HepG2 (cell line): ENCODE data around the gene MATK. TPM values are rescaled to one million over a fixed set of nuclear protein-coding genes. Genes with fewer than 3 reads are reported as not detected.

Experiments
- FOXP1 ChIP-seq, 2 experiments: fragments of 450-650 bp in 1 of 2; IDR thresholded peaks; 2 replicates each; pipeline ENCODE4 v1.6.1; 2017 to 2018; ENCODE audit warnings: antibody characterized with exemption in 1 of 2
- HNRNPL ChIP-seq: fragments of 200-400 bp; formaldehyde crosslinking; IDR thresholded peaks from 2 replicates; pipeline ENCODE4 v1.6.1; 2017; ENCODE audit warnings: mild to moderate bottlenecking, low read depth, low read length
- KDM5A ChIP-seq: fragments of 200-600 bp; sonication (generic); IDR thresholded peaks from 2 replicates; pipeline ENCODE4 v1.7.0; 2018; ENCODE audit warnings: antibody characterized with exemption, mild to moderate bottlenecking, low read length, borderline replicate concordance
- MBD4 ChIP-seq: IDR thresholded peaks from 2 replicates; pipeline ENCODE4 v1.6.1; 2012; ENCODE audit warnings: low read length, inconsistent platforms, borderline replicate concordance
- MEIS1 ChIP-seq: sonication (generic); formaldehyde crosslinking; IDR thresholded peaks from 2 replicates; pipeline ENCODE4 v1.9.0; 2021; ENCODE audit warnings: mild to moderate bottlenecking, missing genetic modification reagents, moderate library complexity, borderline replicate concordance
- MTF1 ChIP-seq: sonication (generic); formaldehyde crosslinking; IDR thresholded peaks from 2 replicates; pipeline ENCODE4 v1.5.0; 2020; ENCODE audit warnings: missing genetic modification reagents
- RFX1 ChIP-seq: fragments of 450-650 bp; IDR thresholded peaks from 2 replicates; pipeline ENCODE4 v1.6.1; 2017
- SRF ChIP-seq: IDR thresholded peaks from 2 replicates; pipeline ENCODE4 v1.6.1; 2011; ENCODE audit warnings: mild to moderate bottlenecking, low read depth, low read length, moderate library complexity
- TMF1 ChIP-seq: sonication (generic); formaldehyde crosslinking; IDR thresholded peaks from 2 replicates; pipeline ENCODE4 v1.8.1; 2022; ENCODE audit warnings: low read depth, missing genetic modification reagents
- ZFP37 ChIP-seq: sonication (generic); formaldehyde crosslinking; IDR thresholded peaks from 2 replicates; pipeline ENCODE4 v1.4.0; 2020; ENCODE audit warnings: missing genetic modification reagents, borderline replicate concordance
- ZNF143 ChIP-seq: sonication (generic); formaldehyde crosslinking; IDR thresholded peaks from 2 replicates; pipeline ENCODE4 v1.4.0; 2020; ENCODE audit warnings: missing genetic modification reagents
- ZNF292 ChIP-seq: sonication (generic); formaldehyde crosslinking; IDR thresholded peaks from 2 replicates; pipeline ENCODE4 v1.8.1; 2022; ENCODE audit warnings: mild to moderate bottlenecking, low read depth, missing genetic modification reagents, borderline replicate concordance
- ZNF496 ChIP-seq: sonication (generic); formaldehyde crosslinking; IDR thresholded peaks from 2 replicates; pipeline ENCODE4 v1.8.1; 2023; ENCODE audit warnings: mild to moderate bottlenecking, moderate library complexity, missing genetic modification reagents; ENCODE audit not compliant: insufficient replicate concordance
- ZNF652 ChIP-seq: IDR thresholded peaks from 2 replicates; pipeline ENCODE4 v1.6.1; 2016; ENCODE audit warnings: low read depth, borderline replicate concordance
- ZNF766 ChIP-seq: sonication (generic); formaldehyde crosslinking; IDR thresholded peaks from 2 replicates; pipeline ENCODE4 v1.5.0; 2020; ENCODE audit warnings: missing genetic modification reagents, borderline replicate concordance
- polyA plus RNA-seq, 8 experiments: library from polyadenylated mRNA; depleted of rRNA in 3 of 8; stranded (reverse) in 7 of 8; unstranded in 1 of 8; fragments of >200 nt; fragmentation: Illumina TruSeq in 4 of 8; extraction: Trizol in 4 of 8; gene quantifications; 2 replicates each; pipeline versions ENCODE4 v1.2.1 to v1.2.3, GENCODE V29; 2011 to 2016; ENCODE audit warnings: low read depth in 4 of 8, missing spikeins in 1 of 8, mixed read lengths in 1 of 8; ENCODE audit not compliant: insufficient read depth in 1 of 8
- total RNA-seq, 5 experiments: library from RNA; depleted of rRNA; stranded (reverse); fragments of >200 nt; fragmentation: Illumina TruSeq; extraction: Trizol; gene quantifications; 2 replicates each; pipeline ENCODE4 v1.2.3, GENCODE V29; 2016; ENCODE audit warnings: low read depth in 1 of 5
- TF ChIP-seq, protein P1 (sequence below): sonication (generic); formaldehyde crosslinking; IDR thresholded peaks from 2 replicates; pipeline ENCODE4 v1.8.0; 2022; ENCODE audit warnings: mild to moderate bottlenecking, missing genetic modification reagents, borderline replicate concordance
- TF ChIP-seq, protein P2 (sequence below): sonication (generic); formaldehyde crosslinking; IDR thresholded peaks from 2 replicates; pipeline ENCODE4 v1.4.0; 2020; ENCODE audit warnings: missing genetic modification reagents
- TF ChIP-seq, protein P3 (sequence below): IDR thresholded peaks from 2 replicates; pipeline ENCODE4 v1.6.1; 2016
- TF ChIP-seq, protein P4 (sequence below): sonication (generic); formaldehyde crosslinking; IDR thresholded peaks from 2 replicates; pipeline ENCODE4 v1.5.1; 2020; ENCODE audit warnings: mild to moderate bottlenecking, moderate library complexity, missing genetic modification reagents
- TF ChIP-seq, protein P5 (sequence below): sonication (generic); formaldehyde crosslinking; conservative IDR thresholded peaks from 2 replicates; pipeline ENCODE4 v1.4.0; 2020; ENCODE audit warnings: missing genetic modification reagents

Gene MATK
- total and polyA plus RNA-seq, 2 of the 13 experiments (the other 11 are each of a cell fraction or from before 2014, with no cell fraction given): 0.09 TPM; not detected in 1

DNA sequence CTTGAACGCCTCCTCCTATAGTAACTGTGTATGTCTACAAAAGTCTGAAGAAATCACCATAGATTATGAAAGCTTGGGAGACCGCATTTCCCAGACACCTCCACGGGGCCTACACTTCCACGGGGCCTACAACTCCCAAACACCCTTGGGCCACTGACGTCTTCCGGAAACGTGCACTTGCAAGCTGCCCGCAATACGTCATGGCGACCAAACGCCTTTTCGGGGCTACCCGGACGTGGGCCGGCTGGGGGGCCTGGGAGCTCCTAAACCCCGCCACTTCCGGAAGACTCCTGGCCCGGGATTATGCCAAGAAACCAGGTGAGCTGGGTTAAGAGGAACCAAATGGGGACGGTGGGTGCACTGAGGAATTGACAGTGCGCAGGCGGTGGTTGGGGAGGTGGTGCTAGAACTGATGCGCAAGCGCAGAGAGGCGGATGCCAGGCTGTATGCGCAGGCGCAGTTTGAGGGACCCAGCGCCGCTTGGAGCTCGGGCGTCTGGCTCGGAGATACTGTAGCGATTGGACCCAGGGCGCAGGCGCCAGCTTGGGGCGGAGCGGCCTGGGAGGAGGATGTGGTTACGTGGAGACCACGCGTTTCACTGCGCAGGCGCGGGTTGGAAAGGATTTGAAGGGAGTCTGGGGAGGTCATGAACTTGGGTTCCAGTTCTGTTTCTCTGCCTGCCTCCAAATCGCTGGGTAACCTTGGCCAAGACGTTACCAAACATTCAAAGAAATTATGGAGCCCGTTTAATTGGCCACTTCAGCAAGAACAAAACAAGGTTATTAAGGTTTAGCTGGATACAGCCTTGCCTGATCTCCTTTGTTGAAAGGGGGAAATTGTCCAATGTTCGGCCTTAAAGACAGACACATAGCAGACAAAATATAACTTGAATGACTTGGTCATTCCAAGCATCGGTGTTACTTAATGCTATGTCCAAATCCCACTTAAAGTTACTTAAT, 23.4 kb downstream of the MATK start, which contains the start of gene MRPL54 (continued):
- TF ChIP-seq, protein P1, sequence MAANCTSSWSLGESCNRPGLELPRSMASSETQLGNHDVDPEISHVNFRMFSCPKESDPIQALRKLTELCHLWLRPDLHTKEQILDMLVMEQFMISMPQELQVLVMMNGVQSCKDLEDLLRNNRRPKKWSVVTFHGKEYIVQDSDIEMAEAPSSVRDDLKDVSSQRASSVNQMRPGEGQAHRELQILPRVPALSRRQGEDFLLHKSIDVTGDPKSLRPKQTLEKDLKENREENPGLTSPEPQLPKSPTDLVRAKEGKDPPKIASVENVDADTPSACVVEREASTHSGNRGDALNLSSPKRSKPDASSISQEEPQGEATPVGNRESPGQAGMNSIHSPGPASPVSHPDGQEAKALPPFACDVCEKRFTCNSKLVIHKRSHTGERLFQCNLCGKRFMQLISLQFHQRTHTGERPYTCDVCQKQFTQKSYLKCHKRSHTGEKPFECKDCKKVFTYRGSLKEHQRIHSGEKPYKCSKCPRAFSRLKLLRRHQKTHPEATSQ: peak; percentile 72; the same call in 1 of the 2 replicates
- TF ChIP-seq FOXP1 (IDR thresholded peaks at IDR 0.05) (no peak), FOXP1 (CRISPR knock-in tag; IDR thresholded peaks at IDR 0.05) (no peak), ZNF143 (CRISPR knock-in tag) (peak; percentile 94), ZNF652 (CRISPR knock-in tag) (no peak), MEIS1 (CRISPR knock-in tag) (no peak), ZFP37 (CRISPR knock-in tag) (no peak), ZNF766 (CRISPR knock-in tag) (no peak), SRF (no peak), MBD4 (no peak), MTF1 (CRISPR knock-in tag) (no peak), ZNF292 (no peak), TMF1 (CRISPR knock-in tag) (no peak), ZNF496 (no peak), HNRNPL (peak; percentile 60; the same call in 1 of the 2 replicates), KDM5A (peak; percentile 84), RFX1 (peak; percentile 71; the same call in 1 of the 2 replicates)
- TF ChIP-seq, protein P2, sequence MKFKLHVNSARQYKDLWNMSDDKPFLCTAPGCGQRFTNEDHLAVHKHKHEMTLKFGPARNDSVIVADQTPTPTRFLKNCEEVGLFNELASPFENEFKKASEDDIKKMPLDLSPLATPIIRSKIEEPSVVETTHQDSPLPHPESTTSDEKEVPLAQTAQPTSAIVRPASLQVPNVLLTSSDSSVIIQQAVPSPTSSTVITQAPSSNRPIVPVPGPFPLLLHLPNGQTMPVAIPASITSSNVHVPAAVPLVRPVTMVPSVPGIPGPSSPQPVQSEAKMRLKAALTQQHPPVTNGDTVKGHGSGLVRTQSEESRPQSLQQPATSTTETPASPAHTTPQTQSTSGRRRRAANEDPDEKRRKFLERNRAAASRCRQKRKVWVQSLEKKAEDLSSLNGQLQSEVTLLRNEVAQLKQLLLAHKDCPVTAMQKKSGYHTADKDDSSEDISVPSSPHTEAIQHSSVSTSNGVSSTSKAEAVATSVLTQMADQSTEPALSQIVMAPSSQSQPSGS (CRISPR knock-in tag): peak; percentile 89
- TF ChIP-seq, protein P3, sequence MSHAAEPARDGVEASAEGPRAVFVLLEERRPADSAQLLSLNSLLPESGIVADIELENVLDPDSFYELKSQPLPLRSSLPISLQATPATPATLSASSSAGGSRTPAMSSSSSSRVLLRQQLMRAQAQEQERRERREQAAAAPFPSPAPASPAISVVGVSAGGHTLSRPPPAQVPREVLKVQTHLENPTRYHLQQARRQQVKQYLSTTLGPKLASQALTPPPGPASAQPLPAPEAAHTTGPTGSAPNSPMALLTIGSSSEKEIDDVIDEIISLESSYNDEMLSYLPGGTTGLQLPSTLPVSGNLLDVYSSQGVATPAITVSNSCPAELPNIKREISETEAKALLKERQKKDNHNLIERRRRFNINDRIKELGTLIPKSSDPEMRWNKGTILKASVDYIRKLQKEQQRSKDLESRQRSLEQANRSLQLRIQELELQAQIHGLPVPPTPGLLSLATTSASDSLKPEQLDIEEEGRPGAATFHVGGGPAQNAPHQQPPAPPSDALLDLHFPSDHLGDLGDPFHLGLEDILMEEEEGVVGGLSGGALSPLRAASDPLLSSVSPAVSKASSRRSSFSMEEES (CRISPR knock-in tag): no peak; the same call in 1 of the 2 replicates
- TF ChIP-seq, protein P4, sequence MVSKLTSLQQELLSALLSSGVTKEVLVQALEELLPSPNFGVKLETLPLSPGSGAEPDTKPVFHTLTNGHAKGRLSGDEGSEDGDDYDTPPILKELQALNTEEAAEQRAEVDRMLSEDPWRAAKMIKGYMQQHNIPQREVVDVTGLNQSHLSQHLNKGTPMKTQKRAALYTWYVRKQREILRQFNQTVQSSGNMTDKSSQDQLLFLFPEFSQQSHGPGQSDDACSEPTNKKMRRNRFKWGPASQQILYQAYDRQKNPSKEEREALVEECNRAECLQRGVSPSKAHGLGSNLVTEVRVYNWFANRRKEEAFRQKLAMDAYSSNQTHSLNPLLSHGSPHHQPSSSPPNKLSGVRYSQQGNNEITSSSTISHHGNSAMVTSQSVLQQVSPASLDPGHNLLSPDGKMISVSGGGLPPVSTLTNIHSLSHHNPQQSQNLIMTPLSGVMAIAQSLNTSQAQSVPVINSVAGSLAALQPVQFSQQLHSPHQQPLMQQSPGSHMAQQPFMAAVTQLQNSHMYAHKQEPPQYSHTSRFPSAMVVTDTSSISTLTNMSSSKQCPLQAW: peak; percentile 80
- TF ChIP-seq, protein P5, sequence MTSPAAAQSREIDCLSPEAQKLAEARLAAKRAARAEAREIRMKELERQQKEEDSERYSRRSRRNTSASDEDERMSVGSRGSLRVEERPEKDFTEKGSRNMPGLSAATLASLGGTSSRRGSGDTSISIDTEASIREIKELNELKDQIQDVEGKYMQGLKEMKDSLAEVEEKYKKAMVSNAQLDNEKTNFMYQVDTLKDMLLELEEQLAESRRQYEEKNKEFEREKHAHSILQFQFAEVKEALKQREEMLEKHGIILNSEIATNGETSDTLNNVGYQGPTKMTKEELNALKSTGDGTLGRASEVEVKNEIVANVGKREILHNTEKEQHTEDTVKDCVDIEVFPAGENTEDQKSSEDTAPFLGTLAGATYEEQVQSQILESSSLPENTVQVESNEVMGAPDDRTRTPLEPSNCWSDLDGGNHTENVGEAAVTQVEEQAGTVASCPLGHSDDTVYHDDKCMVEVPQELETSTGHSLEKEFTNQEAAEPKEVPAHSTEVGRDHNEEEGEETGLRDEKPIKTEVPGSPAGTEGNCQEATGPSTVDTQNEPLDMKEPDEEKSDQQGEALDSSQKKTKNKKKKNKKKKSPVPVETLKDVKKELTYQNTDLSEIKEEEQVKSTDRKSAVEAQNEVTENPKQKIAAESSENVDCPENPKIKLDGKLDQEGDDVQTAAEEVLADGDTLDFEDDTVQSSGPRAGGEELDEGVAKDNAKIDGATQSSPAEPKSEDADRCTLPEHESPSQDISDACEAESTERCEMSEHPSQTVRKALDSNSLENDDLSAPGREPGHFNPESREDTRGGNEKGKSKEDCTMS (CRISPR knock-in tag): no peak
